ENCODE data around the gene IL18R1.

Gene IL18R1

GRCh38 chr2:102392096-102392495 is 36.5 kb downstream of the IL18R1 start:
- Histone ChIP-seq H3K27ac (no peak overlapping the region), H3K9ac (no peak overlapping the region), H3K4me2 (ENCODE audit: low read length) (no peak overlapping the region), H2AFZ (no peak overlapping the region), H3K79me2 (no peaks in the 10 kb centered on the region), H3K27me3 (ENCODE audit: control insufficient read depth, insufficient read depth, low read length) (no peaks in the 10 kb centered on the region), H3K36me3 (ENCODE audit: control insufficient read depth, insufficient read depth, low read length) (no peaks in the 10 kb centered on the region), H3K4me1 (no peaks in the 10 kb centered on the region), H3K9me3 (ENCODE audit: control insufficient read depth, low read length) (no peaks in the 10 kb centered on the region), H3K4me3 (ENCODE audit: low read depth, low read length) (no peak overlapping the region)
- TF ChIP-seq, protein P1, sequence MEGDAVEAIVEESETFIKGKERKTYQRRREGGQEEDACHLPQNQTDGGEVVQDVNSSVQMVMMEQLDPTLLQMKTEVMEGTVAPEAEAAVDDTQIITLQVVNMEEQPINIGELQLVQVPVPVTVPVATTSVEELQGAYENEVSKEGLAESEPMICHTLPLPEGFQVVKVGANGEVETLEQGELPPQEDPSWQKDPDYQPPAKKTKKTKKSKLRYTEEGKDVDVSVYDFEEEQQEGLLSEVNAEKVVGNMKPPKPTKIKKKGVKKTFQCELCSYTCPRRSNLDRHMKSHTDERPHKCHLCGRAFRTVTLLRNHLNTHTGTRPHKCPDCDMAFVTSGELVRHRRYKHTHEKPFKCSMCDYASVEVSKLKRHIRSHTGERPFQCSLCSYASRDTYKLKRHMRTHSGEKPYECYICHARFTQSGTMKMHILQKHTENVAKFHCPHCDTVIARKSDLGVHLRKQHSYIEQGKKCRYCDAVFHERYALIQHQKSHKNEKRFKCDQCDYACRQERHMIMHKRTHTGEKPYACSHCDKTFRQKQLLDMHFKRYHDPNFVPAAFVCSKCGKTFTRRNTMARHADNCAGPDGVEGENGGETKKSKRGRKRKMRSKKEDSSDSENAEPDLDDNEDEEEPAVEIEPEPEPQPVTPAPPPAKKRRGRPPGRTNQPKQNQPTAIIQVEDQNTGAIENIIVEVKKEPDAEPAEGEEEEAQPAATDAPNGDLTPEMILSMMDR (IDR thresholded peaks at IDR 0.05): no peak

GRCh38 chr2:102392942-102393341 is 37.3 kb downstream of the IL18R1 start:
- TF ChIP-seq, protein P1 (IDR thresholded peaks at IDR 0.05): no peak

DNA sequence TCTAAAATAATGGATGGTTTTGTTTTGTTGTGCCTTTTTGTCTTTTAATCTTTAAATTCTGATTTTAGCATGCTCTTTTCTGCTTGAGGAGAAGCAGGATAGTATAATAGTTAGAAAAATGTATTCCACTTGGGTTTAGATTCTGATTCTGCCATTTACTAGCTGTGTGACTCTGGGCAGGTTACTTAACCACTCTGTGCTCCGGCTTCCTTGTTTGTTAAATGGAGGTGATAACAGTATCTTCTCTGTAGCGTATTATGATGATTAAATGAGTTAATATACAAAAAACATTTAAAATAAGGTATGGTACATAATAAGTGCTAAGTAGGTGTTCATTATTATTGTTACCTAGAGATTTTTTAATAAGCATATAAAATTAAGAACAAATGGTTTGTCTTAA is 40.4 kb downstream of the IL18R1 start:
- H3K4me1 ChIP-seq: no peaks in the 10 kb centered on the region
- H3K9me3 ChIP-seq (ENCODE audit: control insufficient read depth, low read length): no peaks in the 10 kb centered on the region
- no peak overlapping the region for H3K4me3 ChIP-seq (ENCODE audit: low read depth, low read length)
- no peak overlapping the region for H3K4me2 ChIP-seq (ENCODE audit: low read length)
- H3K27me3 ChIP-seq (ENCODE audit: control insufficient read depth, insufficient read depth, low read length): no peaks in the 10 kb centered on the region
- H3K27ac ChIP-seq: no peak overlapping the region
- H3K36me3 ChIP-seq (ENCODE audit: control insufficient read depth, insufficient read depth, low read length): no peaks in the 10 kb centered on the region
- no peaks in the 10 kb centered on the region for H3K79me2 ChIP-seq
- TF ChIP-seq, protein P1 (IDR thresholded peaks at IDR 0.05): no peak
- H3K9ac ChIP-seq: no peak overlapping the region
- H2AFZ ChIP-seq: no peak overlapping the region

More at GRCh38 chr2:102392942-102393341, 37.3 kb downstream of the IL18R1 start:
- Histone ChIP-seq H3K27me3 (ENCODE audit: control insufficient read depth, insufficient read depth, low read length) (no peaks in the 10 kb centered on the region), H3K9me3 (ENCODE audit: control insufficient read depth, low read length) (no peaks in the 10 kb centered on the region), H3K27ac (no peak overlapping the region), H3K4me2 (ENCODE audit: low read length) (no peak overlapping the region), H3K4me1 (no peaks in the 10 kb centered on the region), H3K36me3 (ENCODE audit: control insufficient read depth, insufficient read depth, low read length) (no peaks in the 10 kb centered on the region), H3K4me3 (ENCODE audit: low read depth, low read length) (no peak overlapping the region), H3K79me2 (no peaks in the 10 kb centered on the region), H2AFZ (no peak overlapping the region), H3K9ac (no peak overlapping the region)

GRCh38 chr2:102397209-102397608 is 41.6 kb downstream of the IL18R1 start:
- Histone ChIP-seq H3K9ac (no peak overlapping the region), H3K4me2 (ENCODE audit: low read length) (no peak overlapping the region), H3K79me2 (no peaks in the 10 kb centered on the region), H3K4me3 (ENCODE audit: low read depth, low read length) (no peak overlapping the region), H3K27ac (no peak overlapping the region), H3K36me3 (ENCODE audit: control insufficient read depth, insufficient read depth, low read length) (no peaks in the 10 kb centered on the region), H3K4me1 (no peaks in the 10 kb centered on the region), H3K9me3 (ENCODE audit: control insufficient read depth, low read length) (no peaks in the 10 kb centered on the region), H3K27me3 (ENCODE audit: control insufficient read depth, insufficient read depth, low read length) (no peaks in the 10 kb centered on the region), H2AFZ (no peak overlapping the region)
- TF ChIP-seq, protein P1 (IDR thresholded peaks at IDR 0.05): no peak

DNA sequence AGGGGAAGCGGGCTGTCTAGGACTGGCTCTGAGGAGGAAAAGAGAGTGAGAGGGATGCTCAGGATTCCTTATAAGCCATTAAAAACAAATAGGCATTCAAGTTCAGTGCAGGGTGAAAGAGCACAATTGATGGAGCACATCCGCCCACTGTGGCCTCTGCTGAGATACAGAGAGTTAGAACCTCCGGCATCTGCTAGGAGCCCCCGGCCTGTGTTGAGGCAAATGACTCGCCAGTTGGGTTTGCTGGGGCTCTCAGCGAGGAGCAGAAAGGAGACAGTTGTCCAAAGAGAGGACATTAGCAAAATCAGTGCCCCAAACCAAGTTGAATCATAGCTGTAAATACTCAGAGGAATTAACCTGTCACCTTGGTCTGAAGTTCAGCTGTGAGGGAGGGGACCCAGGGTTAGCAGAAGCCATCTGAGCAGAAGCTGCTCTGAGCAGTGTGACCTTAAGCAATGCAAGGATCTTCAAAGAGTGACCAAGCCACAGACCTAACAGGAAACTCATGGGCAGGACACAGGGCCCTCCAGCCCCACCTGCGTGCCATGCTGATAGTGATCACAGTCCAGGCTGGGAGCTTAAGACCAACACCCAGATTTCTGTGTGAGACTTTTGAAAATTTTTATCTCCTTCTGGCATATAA is 44.0 kb downstream of the IL18R1 start:
- TF ChIP-seq, protein P1 (IDR thresholded peaks at IDR 0.05): no peak
- no peak overlapping the region for H3K4me3 ChIP-seq (ENCODE audit: low read depth, low read length)
- H3K27me3 ChIP-seq (ENCODE audit: control insufficient read depth, insufficient read depth, low read length): no peaks in the 10 kb centered on the region
- no peak overlapping the region for H3K27ac ChIP-seq
- H3K9me3 ChIP-seq (ENCODE audit: control insufficient read depth, low read length): no peaks in the 10 kb centered on the region
- H3K36me3 ChIP-seq (ENCODE audit: control insufficient read depth, insufficient read depth, low read length): no peaks in the 10 kb centered on the region
- no peak overlapping the region for H2AFZ ChIP-seq
- no peaks in the 10 kb centered on the region for H3K4me1 ChIP-seq
- no peak overlapping the region for H3K4me2 ChIP-seq (ENCODE audit: low read length)
- no peak overlapping the region for H3K9ac ChIP-seq
- no peaks in the 10 kb centered on the region for H3K79me2 ChIP-seq
